ENCODE results near the gene UNC93B1. TPM values are rescaled to one million over a fixed set of nuclear protein-coding genes. Genes with fewer than 3 reads are reported as not detected.

Gene UNC93B1
- total and polyA plus RNA-seq, 2 of the 13 experiments (the other 11 are each of a cell fraction or from before 2014, with no cell fraction given) = 8.8 to 18.9 TPM

DNA sequence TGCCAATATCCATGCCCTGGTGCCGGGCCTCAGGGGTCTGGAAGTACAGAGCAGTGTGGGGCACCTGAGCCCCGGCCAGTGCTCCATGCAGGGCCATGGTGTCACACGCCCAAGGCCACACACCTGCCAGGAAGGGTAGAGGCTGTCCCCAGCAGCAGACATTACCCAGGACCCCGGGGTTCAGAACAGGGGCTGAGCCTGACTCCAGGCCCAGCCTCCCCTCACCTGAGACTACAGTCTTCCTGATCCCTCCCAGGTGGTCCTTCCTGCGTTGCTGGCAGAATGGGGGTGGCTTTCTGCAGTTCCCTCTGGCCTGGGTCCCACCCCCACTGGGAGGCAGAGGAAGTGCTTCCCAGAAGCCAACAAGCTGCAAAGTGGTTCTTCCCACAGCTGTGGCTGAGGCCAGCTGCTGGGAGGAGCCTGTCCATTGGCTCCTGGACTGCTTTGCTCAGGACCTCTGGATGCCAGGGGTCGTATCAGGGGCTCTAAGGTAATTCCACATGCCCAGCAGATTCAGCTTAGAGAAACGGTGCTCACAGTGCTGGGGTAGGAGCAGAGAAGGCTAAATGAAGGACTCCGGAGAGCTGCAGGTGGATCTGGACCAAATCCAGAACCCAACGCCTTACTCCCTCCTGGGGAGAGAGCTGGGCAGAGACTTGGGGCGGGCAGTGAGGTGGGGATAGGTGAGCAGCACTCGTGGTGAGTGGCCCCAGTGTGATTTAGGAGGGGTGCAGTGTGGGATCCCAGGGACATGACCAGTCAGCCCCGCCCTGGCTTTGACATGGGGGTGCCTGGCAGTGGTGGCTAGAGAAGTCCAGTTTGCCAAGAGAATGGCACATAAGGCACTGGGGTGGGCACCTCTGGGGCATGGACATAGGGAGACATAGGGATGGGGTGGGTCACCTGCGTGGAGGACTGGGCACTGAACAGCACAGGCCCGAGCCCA lies 47.6 kb upstream of the UNC93B1 start:
- Histone ChIP-seq H3K4me2 (ENCODE audit: low read depth, low read length) (no peak overlapping the region), H3K9me3 (ENCODE audit: low read length) (no peaks in the 10 kb centered on the region), H3K4me1 (ENCODE audit: insufficient read depth, low read length) (no peaks in the 10 kb centered on the region), H3K36me3 (replicated peaks in 1 of 2; ENCODE audit: control insufficient read depth in 1 of 2, insufficient read depth in 2 of 2, low read length in 2 of 2) (peaks cover 18 to 30% of the 10 kb centered on the region in 2 experiments), H3K79me2 (ENCODE audit: insufficient read depth, low read length) (no peaks in the 10 kb centered on the region), H4K20me1 (ENCODE audit: insufficient read depth, low read length) (peaks cover 5% of the 10 kb centered on the region; the same call in 1 of the 2 replicates), H2AFZ (ENCODE audit: low read length) (no peak overlapping the region), H3K27me3 (ENCODE audit: control insufficient read depth in 1 of 2, insufficient read depth in 2 of 2, low read length in 2 of 2) (no peaks in the 10 kb centered on the region), H3K27ac (ENCODE audit: extremely low read length, insufficient read depth, low read length) (no peak overlapping the region), H3K9ac (ENCODE audit: insufficient read depth, low read depth, low read length) (no peak overlapping the region), H3K4me3 (replicated peaks in 1 of 3; ENCODE audit: insufficient read depth in 1 of 3, low read depth in 2 of 3, low read length in 3 of 3) (no peak overlapping the region)
- ATAC-seq (peak; percentile 17), DNase-seq (ENCODE audit: low spot score) (no peak), FAIRE-seq (no peak)
- ChIA-PET POLR2A (interaction anchor here (1.1 to 2.8 kb wide), 7 partner anchors 9 to 41 kb away, joined by 3 to 11 read pairs (median 6); partner anchors contain the start of genes ALDH3B1 and TCIRG1), CTCF (ENCODE audit: low intra/inter-chr PET ratio, low total read pairs) (no interaction called here)
- in situ Hi-C loops (cut with HindIII; ENCODE audit: extremely low pct_ligation_motif_present, low pct_unique_long_range_greater_than_20kb) (no loop called here), intact Hi-C loops (cut with micrococcal nuclease; ENCODE audit: unreplicated experiment) (no loop called here)
- 95% methylated on average over 12 of the region's 14 CpGs for WGBS (ENCODE audit: low lambda C conversion rate)
- no TSS peak for BruUV-seq (replicated peaks)
- TF ChIP-seq EED (CRISPR knock-in tag; IDR thresholded peaks at IDR 0.05) (no peak), ZNF589 (CRISPR knock-in tag; conservative IDR thresholded peaks at IDR 0.05) (0 out of 2 replicates have a peak, but pooled peaks have one; percentile 20), NRL (CRISPR knock-in tag; IDR thresholded peaks at IDR 0.05; ENCODE audit: borderline replicate concordance) (0 out of 2 replicates have a peak, but pooled peaks have one; percentile 13), CBFB (CRISPR knock-in tag; IDR thresholded peaks at IDR 0.05) (no peak), RBM39 (IDR thresholded peaks at IDR 0.05; ENCODE audit: low read depth, low read length, poor library complexity, severe bottlenecking) (no peak), RAD51 (IDR thresholded peaks at IDR 0.05; ENCODE audit: borderline replicate concordance) (no peak), CCDC6 (CRISPR knock-in tag; IDR thresholded peaks at IDR 0.05) (no peak), ZNF766 (CRISPR knock-in tag; IDR thresholded peaks at IDR 0.05; ENCODE audit: borderline replicate concordance) (no peak), XRCC5 (optimal IDR thresholded peaks at IDR 0.05; ENCODE audit: low read length) (no peak), ZNF205 (CRISPR knock-in tag; IDR thresholded peaks at IDR 0.05) (no peak), ZSCAN25 (CRISPR knock-in tag; IDR thresholded peaks at IDR 0.05) (no peak), AKAP8 (CRISPR knock-in tag; IDR thresholded peaks at IDR 0.05) (peak; percentile 88), POLR2G (IDR thresholded peaks at IDR 0.05; ENCODE audit: low read depth, low read length) (peak; percentile 9)
- TF ChIP-seq, protein P1, sequence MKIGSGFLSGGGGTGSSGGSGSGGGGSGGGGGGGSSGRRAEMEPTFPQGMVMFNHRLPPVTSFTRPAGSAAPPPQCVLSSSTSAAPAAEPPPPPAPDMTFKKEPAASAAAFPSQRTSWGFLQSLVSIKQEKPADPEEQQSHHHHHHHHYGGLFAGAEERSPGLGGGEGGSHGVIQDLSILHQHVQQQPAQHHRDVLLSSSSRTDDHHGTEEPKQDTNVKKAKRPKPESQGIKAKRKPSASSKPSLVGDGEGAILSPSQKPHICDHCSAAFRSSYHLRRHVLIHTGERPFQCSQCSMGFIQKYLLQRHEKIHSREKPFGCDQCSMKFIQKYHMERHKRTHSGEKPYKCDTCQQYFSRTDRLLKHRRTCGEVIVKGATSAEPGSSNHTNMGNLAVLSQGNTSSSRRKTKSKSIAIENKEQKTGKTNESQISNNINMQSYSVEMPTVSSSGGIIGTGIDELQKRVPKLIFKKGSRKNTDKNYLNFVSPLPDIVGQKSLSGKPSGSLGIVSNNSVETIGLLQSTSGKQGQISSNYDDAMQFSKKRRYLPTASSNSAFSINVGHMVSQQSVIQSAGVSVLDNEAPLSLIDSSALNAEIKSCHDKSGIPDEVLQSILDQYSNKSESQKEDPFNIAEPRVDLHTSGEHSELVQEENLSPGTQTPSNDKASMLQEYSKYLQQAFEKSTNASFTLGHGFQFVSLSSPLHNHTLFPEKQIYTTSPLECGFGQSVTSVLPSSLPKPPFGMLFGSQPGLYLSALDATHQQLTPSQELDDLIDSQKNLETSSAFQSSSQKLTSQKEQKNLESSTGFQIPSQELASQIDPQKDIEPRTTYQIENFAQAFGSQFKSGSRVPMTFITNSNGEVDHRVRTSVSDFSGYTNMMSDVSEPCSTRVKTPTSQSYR (CRISPR knock-in tag; IDR thresholded peaks at IDR 0.05; ENCODE audit: borderline replicate concordance) = no peak
- TF ChIP-seq, protein P2, sequence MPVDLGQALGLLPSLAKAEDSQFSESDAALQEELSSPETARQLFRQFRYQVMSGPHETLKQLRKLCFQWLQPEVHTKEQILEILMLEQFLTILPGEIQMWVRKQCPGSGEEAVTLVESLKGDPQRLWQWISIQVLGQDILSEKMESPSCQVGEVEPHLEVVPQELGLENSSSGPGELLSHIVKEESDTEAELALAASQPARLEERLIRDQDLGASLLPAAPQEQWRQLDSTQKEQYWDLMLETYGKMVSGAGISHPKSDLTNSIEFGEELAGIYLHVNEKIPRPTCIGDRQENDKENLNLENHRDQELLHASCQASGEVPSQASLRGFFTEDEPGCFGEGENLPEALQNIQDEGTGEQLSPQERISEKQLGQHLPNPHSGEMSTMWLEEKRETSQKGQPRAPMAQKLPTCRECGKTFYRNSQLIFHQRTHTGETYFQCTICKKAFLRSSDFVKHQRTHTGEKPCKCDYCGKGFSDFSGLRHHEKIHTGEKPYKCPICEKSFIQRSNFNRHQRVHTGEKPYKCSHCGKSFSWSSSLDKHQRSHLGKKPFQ (CRISPR knock-in tag; IDR thresholded peaks at IDR 0.05; ENCODE audit: insufficient replicate concordance) = no peak
- TF ChIP-seq, protein P3, sequence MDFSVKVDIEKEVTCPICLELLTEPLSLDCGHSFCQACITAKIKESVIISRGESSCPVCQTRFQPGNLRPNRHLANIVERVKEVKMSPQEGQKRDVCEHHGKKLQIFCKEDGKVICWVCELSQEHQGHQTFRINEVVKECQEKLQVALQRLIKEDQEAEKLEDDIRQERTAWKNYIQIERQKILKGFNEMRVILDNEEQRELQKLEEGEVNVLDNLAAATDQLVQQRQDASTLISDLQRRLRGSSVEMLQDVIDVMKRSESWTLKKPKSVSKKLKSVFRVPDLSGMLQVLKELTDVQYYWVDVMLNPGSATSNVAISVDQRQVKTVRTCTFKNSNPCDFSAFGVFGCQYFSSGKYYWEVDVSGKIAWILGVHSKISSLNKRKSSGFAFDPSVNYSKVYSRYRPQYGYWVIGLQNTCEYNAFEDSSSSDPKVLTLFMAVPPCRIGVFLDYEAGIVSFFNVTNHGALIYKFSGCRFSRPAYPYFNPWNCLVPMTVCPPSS (IDR thresholded peaks at IDR 0.05) = no peak
